GM21526 (cell line): ENCODE measurements around the gene ABTB1.
"Not testable (repeated sequence)": the region's sequence is repeated elsewhere in the genome, so short reads cannot be mapped to it uniquely, and the experiment has no call there.

Experiments
- ATAC-seq: cut with Tn5 transposase; IDR thresholded peaks from one replicate; pipeline ENCODE4 v1.9.1; 2021; ENCODE audit warnings: moderate library complexity; ENCODE audit not compliant: unreplicated experiment, low FRiP score

ABTB1 gene

DNA sequence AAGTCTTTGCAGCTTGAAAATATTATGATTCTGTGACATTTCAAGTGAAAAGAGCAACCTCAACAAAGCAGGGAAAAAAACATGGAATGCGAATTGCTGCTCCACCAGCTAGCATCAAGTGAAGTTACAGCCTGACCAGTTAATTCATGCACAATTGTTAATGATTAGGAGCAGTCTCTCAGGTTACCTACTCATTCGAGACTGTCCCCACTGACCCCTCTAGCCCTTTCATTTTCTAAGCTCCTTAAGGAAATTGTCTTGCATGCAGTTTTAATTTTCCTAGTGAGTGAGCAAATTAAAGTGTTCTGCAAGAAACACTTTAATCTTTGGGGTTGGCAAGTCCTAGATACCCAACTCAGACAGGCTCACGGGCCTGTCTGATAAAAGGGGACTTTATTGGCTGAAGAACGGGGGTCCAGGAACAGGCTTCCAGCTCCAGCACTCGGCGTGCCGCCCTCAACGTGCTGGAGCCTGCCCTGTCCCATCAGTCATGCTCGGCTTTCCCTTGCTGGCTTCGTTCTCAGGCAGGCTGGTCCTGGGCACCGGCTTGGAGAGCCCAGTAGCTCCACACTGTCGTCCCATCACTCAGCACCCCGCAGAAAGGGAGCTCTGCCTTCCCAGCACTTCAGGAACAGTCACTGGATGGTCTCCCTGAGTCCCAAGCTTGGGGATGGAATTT, 25.4 kb upstream of the ABTB1 start:
- no peak for ATAC-seq

DNA sequence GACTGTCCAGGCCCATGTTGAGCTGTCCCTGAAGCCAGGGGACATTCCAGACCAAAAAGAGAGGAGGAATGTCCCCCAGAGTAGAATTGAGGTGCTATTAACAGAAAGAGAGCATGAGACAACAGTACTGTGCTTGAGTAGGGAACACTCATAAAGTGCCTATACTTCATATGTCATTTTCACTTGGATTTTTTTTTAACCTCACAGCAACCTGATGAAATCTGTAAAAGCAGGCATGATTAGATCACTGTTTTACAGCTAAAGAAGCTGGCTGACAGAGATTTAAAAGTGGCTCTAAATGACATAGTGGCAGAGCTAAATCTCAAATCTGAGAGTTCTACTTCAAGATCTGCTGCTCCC, 24.9 kb upstream of the ABTB1 start:
- no peak for ATAC-seq

GRCh38 chr3:127650236-127650635, 22.5 kb upstream of the ABTB1 start:
- ATAC-seq = no peak

DNA sequence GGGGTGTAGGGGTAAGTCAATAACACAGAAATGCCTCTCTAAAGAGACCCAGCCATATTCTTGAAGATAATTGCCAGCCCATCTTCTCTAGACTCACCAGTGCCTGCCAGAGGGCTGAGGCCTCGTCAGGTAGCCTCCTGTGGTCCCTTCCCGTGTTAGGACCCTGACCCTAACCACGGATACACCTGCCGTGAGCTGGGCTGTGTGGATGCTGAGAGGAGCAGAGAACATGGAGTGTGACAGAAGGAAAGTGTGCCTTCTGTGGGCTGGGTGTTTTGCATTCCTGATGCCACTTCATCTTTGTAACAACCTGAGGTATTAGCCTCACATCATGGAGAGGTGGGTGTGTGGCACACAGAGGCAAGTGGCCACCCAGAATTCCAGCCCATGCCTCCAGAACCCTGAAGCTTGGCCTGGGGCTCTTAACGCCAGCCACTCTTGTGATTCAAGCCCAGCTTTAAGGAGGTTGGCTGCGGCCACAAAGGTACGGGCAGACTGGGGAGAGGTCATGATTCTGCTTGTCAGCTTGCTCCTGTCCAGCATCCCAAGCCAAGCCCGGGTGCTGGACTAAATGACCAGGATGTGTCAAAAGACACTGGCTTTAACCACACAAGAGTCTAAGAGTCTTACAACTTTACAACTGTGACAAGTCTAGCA, 21.1 kb upstream of the ABTB1 start:
- no peak for ATAC-seq

GRCh38 chr3:127652246-127652995, 20.3 kb upstream of the ABTB1 start:
- ATAC-seq = no peak

DNA sequence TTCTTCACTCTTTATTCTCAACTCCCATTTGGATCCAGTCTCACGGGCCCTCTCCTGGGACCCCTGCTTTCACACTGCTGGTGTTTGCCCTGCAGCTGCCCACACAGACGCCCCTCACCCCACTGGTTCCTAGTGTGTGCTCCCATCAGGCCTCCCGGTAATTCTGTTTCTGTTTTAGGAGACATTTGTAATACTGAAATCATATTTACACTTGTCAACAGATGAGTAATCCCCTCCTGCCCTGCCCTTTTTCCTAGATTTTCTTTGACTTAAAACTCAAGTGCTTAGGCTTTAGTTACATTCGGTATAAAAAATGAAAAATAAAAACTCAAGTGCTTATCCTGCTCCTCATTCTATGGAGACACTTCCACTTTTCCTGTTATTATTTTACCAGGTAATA, 18.4 kb upstream of the ABTB1 start:
- no peak for ATAC-seq

DNA sequence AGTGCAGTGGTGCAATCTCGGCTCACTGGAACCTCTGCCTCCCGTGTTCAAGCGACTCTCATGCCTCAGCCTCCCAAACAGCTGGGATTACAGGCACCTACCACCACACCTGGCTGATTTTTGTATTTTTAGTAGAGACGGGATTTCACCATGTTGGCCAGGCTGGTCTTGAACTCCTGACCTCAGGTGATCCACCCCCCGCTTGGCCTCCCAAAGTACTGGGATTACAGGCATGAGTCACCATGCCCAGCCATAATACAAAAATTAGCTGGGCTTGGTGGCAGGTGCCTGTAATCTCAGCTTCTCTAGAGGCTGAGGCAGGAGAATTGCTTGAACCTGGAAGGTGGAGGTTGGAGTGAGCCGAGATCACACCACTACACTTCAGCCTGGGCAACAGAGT, 17.8 kb upstream of the ABTB1 start:
- ATAC-seq = not testable (repeated sequence)

DNA sequence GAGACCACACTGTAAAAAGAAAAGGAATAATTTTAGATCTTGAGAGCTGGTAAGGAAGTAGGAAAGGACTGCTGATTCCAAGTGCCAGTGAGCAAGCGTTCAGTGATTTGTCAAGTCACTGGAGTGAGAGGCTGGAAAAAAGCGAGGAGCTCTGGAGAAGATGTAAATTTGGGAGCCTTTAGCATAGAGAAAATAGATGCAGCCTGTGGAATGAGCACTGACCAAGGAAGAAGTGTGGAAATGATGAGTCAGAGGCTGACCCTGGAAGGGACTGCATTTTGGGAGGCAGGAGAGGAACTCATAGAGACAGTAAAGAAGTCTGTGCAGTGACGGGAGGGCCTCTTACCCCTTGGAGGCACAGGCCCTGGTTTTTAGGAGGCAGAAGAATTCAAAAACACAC, 17.1 kb upstream of the ABTB1 start:
- no peak for ATAC-seq

DNA sequence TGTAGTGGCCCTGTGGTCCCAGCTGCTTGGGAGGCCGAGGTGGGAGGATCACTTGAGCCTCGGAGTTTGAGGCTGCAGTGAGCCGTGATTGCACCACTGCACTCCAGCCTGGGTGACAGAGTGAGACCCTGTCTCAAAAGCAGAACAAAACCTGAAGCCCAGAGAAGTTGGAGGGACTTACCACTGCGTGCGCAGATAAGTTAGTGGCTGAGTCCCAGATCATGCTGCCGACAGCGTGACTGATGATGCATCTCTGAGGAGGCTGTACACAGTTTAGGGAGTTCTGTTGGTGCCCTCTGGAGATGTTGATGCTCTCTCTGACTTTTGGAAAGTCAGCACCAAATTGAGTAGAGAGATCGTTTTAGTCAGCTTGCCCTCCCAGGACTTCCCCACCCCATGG, 15.8 kb upstream of the ABTB1 start:
- ATAC-seq = no peak

DNA sequence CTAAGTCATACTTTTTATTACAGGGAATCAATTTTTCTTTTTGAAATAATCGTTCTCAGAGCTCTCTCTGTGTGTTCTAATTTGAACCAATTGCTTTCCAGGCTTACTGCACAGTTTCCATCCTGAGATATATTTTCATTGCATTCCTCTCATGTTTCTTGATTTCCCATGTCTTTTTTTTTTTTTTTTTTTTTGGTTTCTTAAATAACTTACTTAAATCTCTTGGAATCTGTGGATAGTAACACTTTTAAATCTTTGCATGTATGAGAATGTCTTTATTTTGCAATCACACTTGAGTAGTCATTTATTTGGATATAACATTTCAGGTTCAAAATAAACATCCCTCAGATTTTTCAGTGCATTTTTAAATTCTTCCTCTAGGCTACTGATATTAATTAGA, 14.5 kb upstream of the ABTB1 start:
- ATAC-seq = no peak

DNA sequence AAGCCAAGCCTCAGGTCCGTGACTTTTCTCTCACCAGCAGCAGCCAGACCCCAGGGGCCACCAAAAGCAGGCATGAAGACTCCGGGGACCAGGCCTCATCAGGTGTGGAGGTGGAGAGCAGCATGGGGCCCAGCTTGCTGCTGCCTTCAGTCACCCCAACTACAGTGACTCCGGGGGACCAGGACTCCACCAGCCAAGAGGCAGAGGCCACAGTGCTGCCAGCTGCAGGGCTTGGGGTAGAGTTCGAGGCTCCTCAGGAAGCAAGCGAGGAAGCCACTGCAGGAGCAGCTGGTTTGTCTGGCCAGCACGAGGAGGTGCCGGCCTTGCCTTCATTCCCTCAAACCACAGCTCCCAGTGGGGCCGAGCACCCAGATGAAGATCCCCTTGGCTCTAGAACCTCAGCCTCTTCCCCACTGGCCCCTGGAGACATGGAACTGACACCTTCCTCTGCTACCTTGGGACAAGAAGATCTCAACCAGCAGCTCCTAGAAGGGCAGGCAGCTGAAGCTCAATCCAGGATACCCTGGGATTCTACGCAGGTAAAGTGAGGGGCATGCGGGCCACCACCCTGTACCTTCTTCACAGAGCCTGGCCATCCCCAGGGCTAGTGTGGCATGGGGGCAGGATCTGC, 12.0 kb upstream of the ABTB1 start:
- no peak for ATAC-seq

- ATAC-seq = no peak
Observed at GRCh38 chr3:127661600-127661999, 11.2 kb upstream of the ABTB1 start.

GRCh38 chr3:127662001-127662469, 10.7 kb upstream of the ABTB1 start:
- no peak for ATAC-seq

GRCh38 chr3:127663151-127663550, 9.6 kb upstream of the ABTB1 start:
- ATAC-seq = no peak

DNA sequence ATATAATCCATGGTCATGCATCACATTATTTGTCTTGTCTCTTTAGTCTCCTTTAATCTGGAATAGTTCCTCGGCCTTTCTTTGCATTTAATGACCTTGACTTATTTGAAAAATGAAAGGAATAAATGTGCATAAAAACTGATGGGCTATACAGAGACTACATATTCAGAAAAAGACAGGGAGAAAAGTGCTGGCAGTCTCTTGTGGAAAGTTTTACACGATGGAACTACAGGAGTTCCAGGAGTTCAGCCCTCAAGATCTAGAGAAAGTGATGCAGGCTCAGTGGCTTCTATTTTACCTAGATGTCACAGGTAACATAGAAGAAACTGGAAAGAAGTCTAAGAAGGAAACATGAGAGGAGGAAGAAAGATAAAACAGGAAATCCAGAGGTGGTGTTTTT, 7.6 kb upstream of the ABTB1 start:
- ATAC-seq = no peak

- ATAC-seq = no peak
Observed at GRCh38 chr3:127665586-127665985, 7.2 kb upstream of the ABTB1 start.

DNA sequence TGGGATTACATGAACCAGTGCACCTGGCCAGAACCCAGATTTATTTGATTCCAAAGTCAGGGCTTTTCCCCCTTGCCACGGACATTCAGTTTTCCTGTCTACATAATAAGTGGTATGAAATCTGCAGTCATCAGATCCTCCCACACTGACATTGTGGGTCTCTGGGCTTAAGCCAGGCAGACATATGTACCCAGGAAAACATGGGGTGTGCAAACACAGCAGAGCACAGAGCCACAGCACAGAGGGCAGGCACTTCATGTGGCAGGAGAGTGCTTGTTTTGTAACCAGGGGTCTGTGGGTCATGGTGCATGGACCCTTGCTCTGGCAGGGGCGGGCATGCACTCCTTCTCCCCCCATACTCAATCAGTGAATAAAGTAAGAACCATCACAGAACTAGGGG, 6.1 kb upstream of the ABTB1 start:
- ATAC-seq = no peak

DNA sequence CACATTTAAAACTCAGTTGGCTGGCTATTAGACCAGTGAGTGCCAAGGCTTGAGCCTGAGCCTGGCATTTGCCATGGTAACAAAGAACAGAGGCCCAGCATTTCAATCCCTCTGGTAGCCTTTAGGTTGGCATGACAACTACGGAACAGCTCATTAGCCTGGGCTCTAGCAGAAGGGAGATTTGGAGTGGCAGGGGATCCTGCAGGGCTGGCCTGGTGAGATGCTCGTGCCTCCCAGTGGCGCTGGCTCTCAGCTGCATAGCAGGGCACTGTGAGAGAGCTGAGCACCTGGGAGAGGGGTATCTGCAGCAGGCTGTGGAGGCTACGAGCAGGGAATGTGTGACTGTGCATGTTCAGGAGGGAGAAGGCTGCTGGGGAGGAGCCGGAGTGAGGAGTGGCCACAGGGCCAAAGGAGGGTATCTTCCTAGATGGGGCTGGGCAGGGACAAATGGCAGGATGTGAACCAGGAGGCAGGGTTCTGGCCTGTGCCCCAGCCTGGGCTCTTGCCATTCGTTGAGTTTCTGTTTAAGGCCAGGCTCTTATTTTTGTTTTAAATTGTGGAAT, 5.6 kb upstream of the ABTB1 start:
- ATAC-seq = no peak

DNA sequence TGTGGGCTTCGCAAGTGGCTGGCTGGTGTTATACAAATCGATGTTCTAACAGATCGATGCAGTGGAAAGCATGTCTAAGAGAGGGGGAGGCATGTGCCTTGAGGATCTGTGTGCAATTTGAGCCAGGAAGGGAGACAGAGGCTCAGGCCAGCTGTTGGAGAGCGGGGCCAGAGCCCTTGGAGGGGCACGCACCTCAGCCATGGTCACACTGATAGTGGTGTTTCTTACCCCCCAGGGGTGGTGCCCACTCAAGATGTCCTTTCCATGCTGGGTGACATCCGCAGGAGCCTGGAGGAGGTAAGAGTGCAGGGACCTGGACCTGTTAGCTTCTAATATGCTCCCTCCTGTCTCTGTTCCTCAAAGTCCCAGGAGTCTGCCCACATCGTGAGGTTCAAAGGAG, 3.8 kb upstream of the ABTB1 start:
- ATAC-seq = no peak

GRCh38 chr3:127669541-127670228, 3.1 kb upstream of the ABTB1 start:
- no peak for ATAC-seq

- ATAC-seq = no peak
Observed at GRCh38 chr3:127670229-127670559, 2.6 kb upstream of the ABTB1 start.
